HG02798 (cell line): Measurements from ENCODE around the gene NDUFS2.

Experiments
- ATAC-seq: cut with Tn5 transposase; IDR thresholded peaks from one replicate; pipeline ENCODE4 v1.9.1; 2021; ENCODE audit warnings: mild to moderate bottlenecking; ENCODE audit not compliant: unreplicated experiment, poor library complexity

Gene NDUFS2

GRCh38 chr1:161192476-161193465, 9.4 kb upstream of the NDUFS2 start:
- ATAC-seq: peak; percentile 60

- ATAC-seq: no peak
These were observed 8.5 kb upstream of the NDUFS2 start for GRCh38 chr1:161193561-161194235.

- ATAC-seq: peak; percentile 46
These were observed 7.0 kb upstream of the NDUFS2 start for GRCh38 chr1:161195171-161195570.

GRCh38 chr1:161196111-161196510, 6.1 kb upstream of the NDUFS2 start:
- ATAC-seq: no peak

- ATAC-seq: no peak
These were observed 5.4 kb upstream of the NDUFS2 start for GRCh38 chr1:161196521-161197451.

- no peak for ATAC-seq
These were observed 4.5 kb upstream of the NDUFS2 start for GRCh38 chr1:161197560-161198193.

- no peak for ATAC-seq
These were observed 3.8 kb upstream of the NDUFS2 start for GRCh38 chr1:161198194-161198896.

GRCh38 chr1:161198897-161199431, 3.2 kb upstream of the NDUFS2 start, which contains the start of gene ADAMTS4:
Gene ADAMTS4 (minus strand): TSS chr1:161199054. CDS start chr1:161198627, 427 bp downstream.
- no peak for ATAC-seq

- no peak for ATAC-seq
These were observed 2.5 kb upstream of the NDUFS2 start for GRCh38 chr1:161199506-161200139.

GRCh38 chr1:161200421-161200991, 1.7 kb upstream of the NDUFS2 start:
- ATAC-seq: no peak

GRCh38 chr1:161200992-161201835, 953 bp upstream of the NDUFS2 start:
- no peak for ATAC-seq

- ATAC-seq: no peak
These were observed 4.4 kb downstream of the NDUFS2 start for GRCh38 chr1:161206411-161207140.

GRCh38 chr1:161207173-161207572, 5.0 kb downstream of the NDUFS2 start:
- ATAC-seq: no peak

- ATAC-seq: peak; percentile 61
These were observed 7.7 kb downstream of the NDUFS2 start for GRCh38 chr1:161209790-161210409.

GRCh38 chr1:161214369-161214768, 12.2 kb downstream of the NDUFS2 start:
- no peak for ATAC-seq

GRCh38 chr1:161215076-161215475, 12.9 kb downstream of the NDUFS2 start, which contains the start of gene FCER1G:
Gene FCER1G (plus strand): TSS chr1:161215295. CDS start chr1:161215322, 27 bp downstream.
- ATAC-seq: no peak
